Activated T-helper 2 cell treated with anti-CD3 and anti-CD28 coated beads, Interferon-gamma antibody, Interleukin-2, Interleukin-4, amounts not matched to agents 10 μg/mL and 5 μg/mL and 100 μg/mL, durations not matched to agents 14 hours and 24 hours and 36 hours (primary cell): ENCODE measurements around the gene DNAJB11. TPM values are rescaled to one million over a fixed set of nuclear protein-coding genes. Genes with fewer than 3 reads are reported as not detected.

ENCODE experiments used
- DNase-seq: peaks from one replicate; pipeline ENCODE4 v3.0.0; 2021; ENCODE audit warnings: low spot score
- H3K27ac Mint-ChIP-seq: one replicate; pipeline ENCODE4 v1.8.0; 2021; ENCODE audit warnings: mixed read lengths
- H3K27me3 Mint-ChIP-seq: one replicate; pipeline ENCODE4 v1.8.0; 2021; ENCODE audit warnings: low read depth, mixed read lengths
- H3K36me3 Mint-ChIP-seq: one replicate; pipeline ENCODE4 v1.8.0; 2021; ENCODE audit warnings: low read depth, mixed read lengths
- H3K4me1 Mint-ChIP-seq: one replicate; pipeline ENCODE4 v1.8.0; 2021; ENCODE audit warnings: low read depth, mixed read lengths
- H3K4me3 Mint-ChIP-seq: one replicate; pipeline ENCODE4 v1.8.0; 2021; ENCODE audit warnings: low read depth, mild to moderate bottlenecking, moderate library complexity, mixed read lengths
- H3K9me3 Mint-ChIP-seq: one replicate; pipeline ENCODE4 v1.8.0; 2021; ENCODE audit warnings: mixed read lengths
- intact Hi-C: fragments of 100-400 bp; cut with micrococcal nuclease; formaldehyde crosslinking; loops from one replicate; pipeline ENCODE4 v1.15.1; 2023
- total RNA-seq: library from RNA; stranded (reverse); gene quantifications from 2 replicates; pipeline ENCODE4 v1.2.3, GENCODE V29; 2022

The DNAJB11 gene
- total RNA-seq, 1 donor from 2014 or later: 72.8 TPM

DNA sequence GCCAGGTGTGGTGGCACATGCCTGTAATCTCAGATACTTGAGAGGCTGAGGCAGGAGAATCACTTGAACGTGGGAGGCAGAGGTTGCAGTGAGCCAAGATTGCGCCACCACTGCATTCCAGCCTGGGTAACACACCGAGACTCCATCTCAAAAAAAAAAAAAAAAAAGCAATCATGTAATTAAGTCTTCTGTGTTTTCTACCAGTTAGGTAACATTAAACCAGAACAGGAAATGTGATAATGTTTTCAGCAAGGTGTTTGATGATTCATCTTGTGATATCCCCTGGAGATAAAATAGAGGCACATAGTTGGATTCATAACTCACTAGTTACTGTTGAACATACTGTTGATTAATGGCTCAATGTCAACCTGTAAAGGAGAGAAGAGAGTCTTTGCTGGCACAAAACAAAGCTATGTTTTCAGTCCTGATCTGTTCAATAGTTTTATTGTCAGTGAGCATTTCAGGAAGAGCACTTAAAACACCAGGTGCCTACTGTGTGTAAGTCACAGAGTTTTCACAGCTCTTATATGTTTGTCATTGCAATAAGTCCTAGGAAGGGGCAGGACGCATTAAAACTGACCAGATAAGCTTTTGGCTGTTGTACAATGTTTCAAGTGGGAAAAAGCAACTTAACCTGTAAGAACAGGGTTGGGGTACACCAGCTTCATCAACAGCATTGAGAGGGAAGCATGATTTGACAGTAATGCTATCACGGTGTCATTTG is 19.5 kb downstream of the DNAJB11 start:
- no peak overlapping the region for H3K4me3 Mint-ChIP-seq
- H3K27me3 Mint-ChIP-seq: peaks cover 9% of the 10 kb centered on the region
- peaks cover 15% of the 10 kb centered on the region for H3K36me3 Mint-ChIP-seq
- no peaks in the 10 kb centered on the region for H3K9me3 Mint-ChIP-seq
- no peak overlapping the region for H3K27ac Mint-ChIP-seq
- DNase-seq: no peak
- H3K4me1 Mint-ChIP-seq: peaks cover 16% of the 10 kb centered on the region
- intact Hi-C loops: no loop called here

DNA sequence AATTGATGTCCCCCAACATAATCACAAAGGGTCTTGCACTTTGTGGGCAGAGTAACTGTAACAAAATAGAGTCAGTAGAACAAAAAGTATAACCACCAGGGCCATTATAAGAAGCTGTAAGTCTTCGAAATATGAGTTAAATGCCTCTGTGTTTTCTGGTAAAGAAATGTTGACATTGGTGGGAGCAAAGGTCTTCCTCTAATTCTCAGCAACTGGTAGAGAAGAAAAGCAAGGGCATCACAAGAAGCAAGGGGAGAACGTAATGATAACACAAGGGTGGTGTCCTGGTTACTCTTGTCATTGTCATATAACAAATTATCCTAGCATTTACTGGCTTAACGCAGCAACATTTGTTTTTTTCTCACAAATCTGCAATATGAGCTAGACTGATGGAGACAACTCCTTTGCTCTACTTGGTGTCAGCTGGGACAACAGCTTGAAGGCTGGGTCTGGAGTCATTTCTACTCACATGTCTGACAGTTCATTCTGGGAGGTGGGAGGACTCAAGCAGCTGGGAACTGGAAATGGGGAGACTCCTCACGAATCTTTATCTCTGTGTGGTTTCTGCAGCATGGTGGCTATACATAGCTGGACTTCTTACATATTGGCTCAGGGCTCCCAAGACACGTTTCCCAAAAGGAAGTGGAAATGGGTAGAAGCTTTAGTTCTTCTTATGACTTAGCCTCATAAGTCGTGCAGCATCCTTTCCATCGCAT is 20.2 kb downstream of the DNAJB11 start:
- Mint-ChIP-seq H3K9me3 (no peaks in the 10 kb centered on the region), H3K36me3 (peaks cover 8% of the 10 kb centered on the region), H3K4me1 (peaks cover 16% of the 10 kb centered on the region), H3K4me3 (no peak overlapping the region), H3K27ac (no peak overlapping the region), H3K27me3 (peaks cover 9% of the 10 kb centered on the region)
- intact Hi-C loops: no loop called here
- DNase-seq: no peak

DNA sequence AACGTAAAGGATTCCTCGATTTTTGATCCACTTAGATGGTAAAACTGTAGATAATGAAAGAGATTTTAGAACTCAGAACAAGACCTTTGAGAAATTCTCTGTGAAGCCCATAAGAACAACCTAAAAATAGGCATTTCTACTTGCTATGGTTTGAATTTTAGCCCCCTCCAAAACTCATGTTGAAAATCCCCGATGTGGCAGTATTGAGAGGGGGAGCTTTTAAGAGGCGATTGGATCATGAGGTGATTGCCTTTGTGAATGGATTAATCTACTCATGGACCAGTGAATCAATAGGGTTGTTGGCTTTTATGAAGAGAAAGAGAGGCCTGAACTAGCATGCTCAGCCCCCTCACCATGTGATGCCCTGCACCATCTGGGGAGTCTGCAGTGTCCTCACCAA is 22.2 kb downstream of the DNAJB11 start:
- H3K27me3 Mint-ChIP-seq: peaks cover 13% of the 10 kb centered on the region
- H3K36me3 Mint-ChIP-seq: peaks cover 3% of the 10 kb centered on the region
- H3K4me1 Mint-ChIP-seq: peaks cover 20% of the 10 kb centered on the region
- intact Hi-C loops: no loop called here
- H3K9me3 Mint-ChIP-seq: no peaks in the 10 kb centered on the region
- no peak overlapping the region for H3K27ac Mint-ChIP-seq
- no peak overlapping the region for H3K4me3 Mint-ChIP-seq
- no peak for DNase-seq

DNA sequence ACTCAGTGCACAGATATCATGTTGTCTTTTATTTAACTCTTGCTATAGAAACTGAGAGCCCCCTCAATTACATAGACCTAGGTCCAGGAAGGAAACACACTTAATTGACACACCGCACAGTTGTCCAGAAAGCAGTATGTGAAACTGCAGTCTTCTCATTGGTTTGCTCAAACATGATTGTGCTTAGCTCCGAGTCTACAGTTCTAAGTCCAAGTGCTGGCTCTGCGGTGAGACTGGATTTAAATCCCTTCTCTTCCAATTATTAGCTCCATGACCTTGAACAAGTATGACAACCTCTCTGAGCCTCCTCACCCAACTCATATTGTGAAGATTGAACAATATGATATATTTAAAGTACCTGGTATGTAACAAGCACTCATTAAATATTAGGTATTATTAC is 23.3 kb downstream of the DNAJB11 start:
- H3K27me3 Mint-ChIP-seq: peaks cover 15% of the 10 kb centered on the region
- DNase-seq: no peak

DNA sequence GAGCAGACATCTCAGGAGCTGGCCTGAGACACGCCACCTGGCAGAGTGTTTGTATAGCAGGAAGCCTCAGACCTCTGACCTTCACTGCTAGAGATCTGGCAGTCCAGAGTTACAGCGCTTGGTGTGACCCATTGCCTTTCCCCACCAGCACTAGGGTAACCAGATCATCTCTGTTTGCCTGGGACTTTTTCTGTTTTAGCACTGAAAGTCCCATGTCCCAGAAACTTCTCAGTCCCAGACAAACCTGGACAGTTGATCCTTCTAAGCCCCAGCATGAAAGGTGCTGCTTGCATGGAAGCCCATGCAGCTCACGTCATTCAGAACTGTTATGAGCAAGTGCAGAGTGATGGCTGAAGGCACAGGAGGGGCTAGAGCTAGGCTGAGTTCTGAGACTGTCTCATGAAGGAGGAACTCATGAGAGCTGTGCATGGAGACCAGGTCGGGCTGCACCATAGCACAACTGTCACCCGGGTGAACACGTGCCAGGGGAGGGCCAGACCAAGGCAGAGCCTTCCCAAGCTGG is 24.1 kb downstream of the DNAJB11 start:
- Mint-ChIP-seq H3K4me3 (no peak overlapping the region), H3K27ac (no peak overlapping the region), H3K36me3 (no peaks in the 10 kb centered on the region)

More for the DNA sequence above, 23.3 kb downstream of the DNAJB11 start:
- Mint-ChIP-seq H3K9me3 (no peaks in the 10 kb centered on the region), H3K4me1 (peaks cover 14% of the 10 kb centered on the region), H3K27ac (no peak overlapping the region), H3K36me3 (no peaks in the 10 kb centered on the region), H3K4me3 (no peak overlapping the region)
- intact Hi-C loops: no loop called here

DNA sequence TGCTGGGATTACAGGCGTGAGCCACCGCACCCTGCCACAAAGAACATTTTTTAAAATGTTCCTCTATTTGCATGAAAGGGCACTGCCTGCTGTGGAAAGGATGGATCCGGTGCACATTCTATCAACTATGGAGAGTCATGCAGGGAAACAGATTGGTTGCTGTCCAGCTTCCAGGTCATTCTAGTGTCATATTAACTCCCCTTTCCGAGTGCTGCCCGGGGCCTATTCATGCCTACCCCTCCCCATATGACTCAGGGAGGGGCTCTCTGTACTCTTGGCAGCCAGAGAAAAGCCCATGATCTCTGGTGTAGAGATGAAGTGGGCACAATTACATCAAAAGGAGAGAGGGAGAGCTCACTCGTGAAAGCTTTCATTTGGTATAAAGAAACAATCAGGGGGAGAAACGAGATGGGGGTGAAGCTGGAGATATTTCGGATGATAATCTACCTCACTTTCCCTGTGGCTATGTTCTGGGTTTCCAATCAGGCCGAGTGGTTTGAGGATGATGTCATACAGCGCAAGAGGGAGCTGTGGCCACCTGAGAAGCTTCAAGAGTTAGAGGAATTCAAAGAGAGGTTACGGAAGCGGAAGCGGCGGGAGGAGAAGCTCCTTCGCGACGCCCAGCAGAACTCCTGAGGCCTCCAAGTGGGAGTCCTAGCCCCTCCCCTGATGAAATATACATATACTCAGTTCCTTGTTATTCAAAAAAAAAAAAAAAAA is 26.2 kb downstream of the DNAJB11 start:
- Mint-ChIP-seq H3K36me3 (no peaks in the 10 kb centered on the region), H3K4me1 (peaks cover 4% of the 10 kb centered on the region), H3K27me3 (peaks cover 13% of the 10 kb centered on the region), H3K27ac (no peak overlapping the region), H3K9me3 (no peaks in the 10 kb centered on the region), H3K4me3 (no peak overlapping the region)
- intact Hi-C loops: no loop called here
- DNase-seq: no peak

More for the DNA sequence above, 24.1 kb downstream of the DNAJB11 start:
- DNase-seq: no peak
- intact Hi-C loops: no loop called here
- H3K4me1 Mint-ChIP-seq: peaks cover 10% of the 10 kb centered on the region
- H3K27me3 Mint-ChIP-seq: peaks cover 15% of the 10 kb centered on the region
- H3K9me3 Mint-ChIP-seq: no peaks in the 10 kb centered on the region

DNA sequence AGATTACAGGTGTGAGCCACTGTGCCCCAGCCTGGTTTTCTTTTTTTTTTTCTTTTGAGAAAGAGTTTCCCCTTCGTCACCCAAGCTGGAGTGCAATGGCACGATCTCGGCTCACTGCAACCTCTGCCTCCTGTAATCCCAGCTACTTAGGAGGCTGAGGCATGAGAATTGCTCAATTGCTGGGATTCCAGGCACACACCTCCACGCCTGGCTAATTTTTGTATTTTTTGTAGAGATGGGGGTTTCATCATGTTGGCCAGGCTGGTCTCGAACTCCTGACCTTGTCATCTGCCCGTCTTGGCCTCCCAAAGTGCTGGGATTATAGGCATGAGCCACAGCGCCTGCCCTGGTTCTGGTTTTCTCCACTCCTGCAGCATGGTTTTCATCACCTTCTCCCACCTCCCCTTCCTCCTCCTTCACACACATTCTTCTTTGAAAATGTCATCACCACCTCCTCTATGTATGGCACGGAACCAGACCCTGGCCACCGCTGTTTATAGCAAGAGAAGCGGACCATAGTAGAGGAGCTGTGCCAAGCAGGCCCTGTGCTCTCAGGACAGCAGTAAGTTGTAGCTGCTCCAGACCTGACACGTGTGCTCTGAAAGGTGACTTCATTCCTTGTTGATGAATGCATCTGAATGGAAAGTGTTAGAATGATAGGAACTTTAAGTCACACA is 27.7 kb downstream of the DNAJB11 start:
- Mint-ChIP-seq H3K4me3 (no peak overlapping the region), H3K9me3 (no peaks in the 10 kb centered on the region), H3K36me3 (no peaks in the 10 kb centered on the region), H3K27me3 (peaks cover 14% of the 10 kb centered on the region), H3K27ac (no peak overlapping the region), H3K4me1 (peaks cover 4% of the 10 kb centered on the region)
- no peak for DNase-seq
- intact Hi-C loops: no loop called here

DNA sequence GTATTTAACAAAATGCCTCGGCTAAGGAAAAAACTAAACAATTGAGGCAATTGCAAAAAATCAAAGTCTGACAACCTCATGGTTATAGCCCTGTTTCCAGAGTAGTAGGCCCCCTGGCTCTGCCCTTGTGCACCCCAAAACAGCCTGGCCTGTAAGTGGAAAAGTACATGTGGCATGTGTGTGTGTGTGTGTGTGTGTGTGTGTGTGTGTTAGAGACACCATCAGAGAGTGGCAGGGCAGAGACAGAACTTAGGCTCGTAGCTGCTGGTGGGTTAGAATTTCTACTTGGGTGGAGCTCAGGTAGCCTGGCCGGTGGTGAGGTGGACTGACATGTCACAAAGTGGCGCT is 28.2 kb downstream of the DNAJB11 start:
- peaks cover 13% of the 10 kb centered on the region for H3K27me3 Mint-ChIP-seq
- no peak for DNase-seq
- no peak overlapping the region for H3K4me3 Mint-ChIP-seq
- no peak overlapping the region for H3K27ac Mint-ChIP-seq
- no peaks in the 10 kb centered on the region for H3K36me3 Mint-ChIP-seq
- H3K4me1 Mint-ChIP-seq: peaks cover 4% of the 10 kb centered on the region
- no peaks in the 10 kb centered on the region for H3K9me3 Mint-ChIP-seq
- intact Hi-C loops: no loop called here

DNA sequence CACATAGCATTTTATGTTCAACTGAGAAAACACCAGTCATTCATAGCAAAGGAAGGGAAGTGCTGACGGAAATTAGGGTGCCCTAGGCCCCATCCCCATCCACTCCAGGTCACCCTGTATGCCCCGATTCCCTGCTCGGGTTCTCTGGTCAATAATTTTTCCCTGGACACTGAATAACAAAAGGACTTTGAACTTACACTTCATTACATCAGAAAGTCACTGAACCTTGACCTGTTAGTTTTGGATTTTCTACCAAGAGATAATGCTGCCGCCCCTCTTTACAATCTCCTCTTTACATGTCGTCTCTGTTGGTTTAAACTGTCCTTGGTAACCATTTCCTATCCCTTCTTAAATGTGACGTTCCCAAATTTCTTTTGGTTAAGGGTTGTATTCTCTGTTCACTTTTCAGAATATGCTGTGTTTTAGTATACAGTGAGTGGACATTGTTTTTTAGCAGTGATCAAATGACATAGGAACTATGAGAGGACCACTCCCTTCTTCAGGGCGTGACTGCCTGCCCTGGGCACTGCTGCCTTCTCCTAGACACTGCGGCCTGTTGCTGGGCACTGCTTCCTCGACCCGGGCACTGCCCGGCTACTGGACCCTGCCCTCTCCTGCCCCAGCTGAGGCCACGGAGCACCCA is 28.7 kb downstream of the DNAJB11 start:
- intact Hi-C loops: no loop called here
- peaks cover 13% of the 10 kb centered on the region for H3K27me3 Mint-ChIP-seq
- H3K9me3 Mint-ChIP-seq: no peaks in the 10 kb centered on the region
- no peak for DNase-seq
- H3K36me3 Mint-ChIP-seq: no peaks in the 10 kb centered on the region
- H3K27ac Mint-ChIP-seq: no peak overlapping the region
- H3K4me3 Mint-ChIP-seq: no peak overlapping the region
- peaks cover 4% of the 10 kb centered on the region for H3K4me1 Mint-ChIP-seq

DNA sequence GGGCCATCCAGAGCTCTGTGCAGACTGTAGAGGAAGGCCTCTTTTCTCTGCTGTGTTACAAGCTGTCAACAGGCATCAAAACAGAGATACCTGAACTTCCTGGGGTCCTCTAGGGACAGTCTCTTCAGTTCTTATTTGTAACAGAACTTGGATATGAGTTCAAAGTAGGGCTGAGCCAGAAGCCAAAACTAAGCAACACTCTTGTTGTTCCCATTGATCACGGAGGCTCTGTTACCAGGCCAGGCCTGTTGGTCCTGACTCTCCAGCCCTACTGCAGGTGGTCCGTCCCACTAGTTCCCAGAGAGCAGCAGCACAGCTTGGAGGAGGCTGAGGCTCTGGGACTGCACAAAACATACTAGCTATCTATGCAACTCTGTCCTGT is 29.3 kb downstream of the DNAJB11 start:
- Mint-ChIP-seq H3K27me3 (peaks cover 12% of the 10 kb centered on the region), H3K4me3 (no peak overlapping the region), H3K9me3 (no peaks in the 10 kb centered on the region), H3K27ac (no peak overlapping the region), H3K36me3 (no peaks in the 10 kb centered on the region), H3K4me1 (peaks cover 4% of the 10 kb centered on the region)
- intact Hi-C loops: no loop called here
- DNase-seq: no peak

DNA sequence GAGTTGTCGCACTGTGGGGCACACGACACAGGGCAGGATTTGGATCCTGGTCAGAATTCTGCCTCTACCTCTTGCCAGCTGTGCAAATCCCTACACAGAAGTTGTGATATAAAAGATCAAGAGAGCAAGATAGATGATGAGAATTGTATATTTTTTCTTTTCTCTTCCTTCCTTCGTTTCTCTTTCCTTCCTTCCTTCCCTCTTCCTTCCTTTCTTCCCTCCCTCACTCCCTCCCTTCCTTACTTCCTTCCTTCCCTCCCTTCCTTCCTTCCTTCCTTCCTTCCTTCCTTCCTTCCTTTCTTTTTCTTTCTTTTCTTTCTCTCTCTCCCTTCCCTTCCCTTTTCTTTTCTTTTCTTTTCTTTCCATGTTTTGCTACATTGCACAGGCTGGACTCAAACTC is 30.4 kb downstream of the DNAJB11 start:
- no peak for DNase-seq
- H3K36me3 Mint-ChIP-seq: no peaks in the 10 kb centered on the region
- H3K9me3 Mint-ChIP-seq: no peaks in the 10 kb centered on the region
- intact Hi-C loops: no loop called here
- H3K27ac Mint-ChIP-seq: no peak overlapping the region
- peaks cover 4% of the 10 kb centered on the region for H3K4me1 Mint-ChIP-seq
- no peak overlapping the region for H3K4me3 Mint-ChIP-seq
- H3K27me3 Mint-ChIP-seq: peaks cover 14% of the 10 kb centered on the region

DNA sequence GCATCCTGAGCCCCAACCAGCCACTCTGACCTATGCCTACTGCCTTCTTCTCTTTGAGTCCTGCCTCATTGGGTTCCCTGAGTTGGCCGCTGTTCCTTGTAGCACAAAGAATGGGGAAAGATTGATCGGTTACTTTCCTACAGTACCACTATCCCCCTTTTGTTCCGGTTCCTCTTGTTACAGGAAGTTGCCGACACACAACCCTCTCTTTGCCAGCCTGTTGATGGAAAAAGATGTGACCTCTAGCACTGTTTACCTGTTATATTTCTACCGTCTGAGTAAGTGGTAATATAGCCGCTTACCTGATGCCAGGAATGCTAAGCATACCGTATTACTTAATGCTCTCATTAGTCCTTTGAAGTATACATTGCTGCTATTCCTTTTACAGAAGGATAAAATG is 32.6 kb downstream of the DNAJB11 start:
- Mint-ChIP-seq H3K4me3 (no peak overlapping the region), H3K4me1 (no peaks in the 10 kb centered on the region), H3K27me3 (peaks cover 10% of the 10 kb centered on the region)

More for the DNA sequence above, 32.6 kb downstream of the DNAJB11 start:
- no peaks in the 10 kb centered on the region for H3K9me3 Mint-ChIP-seq
- H3K36me3 Mint-ChIP-seq: no peaks in the 10 kb centered on the region
- intact Hi-C loops: no loop called here
- DNase-seq: no peak
- no peak overlapping the region for H3K27ac Mint-ChIP-seq
